ENCODE measurements around the gene OXSM. TPM values are rescaled to one million over a fixed set of nuclear protein-coding genes. Genes with fewer than 3 reads are reported as not detected.

OXSM gene
- total and polyA plus RNA-seq, 2 experiments from 2014 or later = 1.3 to 2.2 TPM

- TF ChIP-seq EZH2phosphoT487 (IDR thresholded peaks at IDR 0.05; ENCODE audit: unreplicated experiment) (no peak), ETS1 (IDR thresholded peaks at IDR 0.05) (no peak), ZNF114 (CRISPR knock-in tag; IDR thresholded peaks at IDR 0.05) (no peak), STAT1 (IDR thresholded peaks at IDR 0.05; ENCODE audit: unreplicated experiment) (no peak), REST (IDR thresholded peaks at IDR 0.05; ENCODE audit: unreplicated experiment) (no peak), CTCF (conservative IDR thresholded peaks at IDR 0.05; ENCODE audit: low read depth in 2 of 2) (no peak), NANOG (IDR thresholded peaks at IDR 0.05; ENCODE audit: borderline replicate concordance) (no peak), JUNB (IDR thresholded peaks at IDR 0.05; ENCODE audit: unreplicated experiment) (no peak)
Observed at GRCh38 chr3:25836579-25836978, 46.7 kb downstream of the OXSM start (continued).

GRCh38 chr3:25837038-25837437 lies 47.1 kb downstream of the OXSM start:
- H3K9me2 ChIP-seq (ENCODE audit: insufficient read depth) = no peaks in the 10 kb centered on the region
- H3K4me1 Mint-ChIP-seq = peaks cover 3% of the 10 kb centered on the region; the same call in 1 of the 3 replicates
- no peak for DNase-seq (ENCODE audit: low spot score)
- no peaks in the 10 kb centered on the region for H3F3A ChIP-seq (replicated peaks; ENCODE audit: low read depth)
- H3K4me2 ChIP-seq = no peak overlapping the region
- no peak overlapping the region for H3K4me3 ChIP-seq
- no peak overlapping the region for H3K27ac Mint-ChIP-seq
- H4K20me1 ChIP-seq (replicated peaks; ENCODE audit: insufficient read depth) = no peaks in the 10 kb centered on the region
- H3K4me3 Mint-ChIP-seq = no peak overlapping the region
- H3K27me3 Mint-ChIP-seq (ENCODE audit: insufficient read depth, low read depth, poor library complexity) = no peaks in the 10 kb centered on the region
- H3K27ac ChIP-seq (ENCODE audit: low read depth) = no peak overlapping the region
- H3K79me2 ChIP-seq (replicated peaks; ENCODE audit: insufficient read depth) = no peaks in the 10 kb centered on the region
- no peak for ATAC-seq
- H3K27me3 ChIP-seq (ENCODE audit: insufficient read depth) = no peaks in the 10 kb centered on the region
- no peaks in the 10 kb centered on the region for H3K36me3 ChIP-seq (ENCODE audit: insufficient read depth)
- no peak overlapping the region for H2AFZ ChIP-seq
- H3K9me3 Mint-ChIP-seq = peaks cover 3% of the 10 kb centered on the region; the same call in 2 of the 3 replicates
- H3K4me1 ChIP-seq (ENCODE audit: insufficient read depth) = no peaks in the 10 kb centered on the region
- H3K36me3 Mint-ChIP-seq (ENCODE audit: low read depth) = no peaks in the 10 kb centered on the region
- no peak for TF ChIP-seq JUNB (IDR thresholded peaks at IDR 0.05; ENCODE audit: unreplicated experiment)
- TF ChIP-seq NANOG (IDR thresholded peaks at IDR 0.05; ENCODE audit: borderline replicate concordance) = no peak
- TF ChIP-seq ZNF462 (CRISPR knock-in tag; IDR thresholded peaks at IDR 0.05) = no peak
- no peak for TF ChIP-seq EZH2 (IDR thresholded peaks at IDR 0.05; ENCODE audit: low read depth, unreplicated experiment)
- TF ChIP-seq EZH2phosphoT487 (IDR thresholded peaks at IDR 0.05; ENCODE audit: unreplicated experiment) = no peak
- TF ChIP-seq CTCF (conservative IDR thresholded peaks at IDR 0.05; ENCODE audit: low read depth in 2 of 2) = no peak
